Thymus (tissue), 14 donors: ENCODE results near the gene CARM1. TPM values are rescaled to one million over a fixed set of nuclear protein-coding genes. Genes with fewer than 3 reads are reported as not detected.

Source experiments
- DNase-seq, 9 donors: peaks; one replicate each; pipeline ENCODE4 v3.0.0-alpha.2; 2013; ENCODE audit warnings: low spot score in 9 of 9, low read depth in 6 of 9, missing footprints in 1 of 9
- H3K27ac ChIP-seq, 2 donors: one replicate each; pipeline ENCODE4 v1.5.1; 2013; ENCODE audit warnings: control low read depth in 1 of 2, low read depth in 1 of 2, low read length in 1 of 2, mild to moderate bottlenecking in 1 of 2, moderate library complexity in 1 of 2
- H3K27me3 ChIP-seq, 2 donors: one replicate each; pipeline ENCODE4 v1.5.1; 2013; ENCODE audit warnings: low read length in 1 of 2; ENCODE audit not compliant: control insufficient read depth in 2 of 2, insufficient read depth in 1 of 2
- H3K36me3 ChIP-seq, 2 donors: one replicate each; pipeline ENCODE4 v1.5.1; 2013; ENCODE audit warnings: low read length in 1 of 2, mild to moderate bottlenecking in 1 of 2, moderate library complexity in 1 of 2; ENCODE audit not compliant: control insufficient read depth in 2 of 2, insufficient read depth in 2 of 2
- H3K4me1 ChIP-seq, 2 donors: one replicate each; pipeline ENCODE4 v1.5.1; 2013; ENCODE audit warnings: low read length in 2 of 2; ENCODE audit not compliant: control insufficient read depth in 2 of 2, insufficient read depth in 2 of 2
- H3K4me3 ChIP-seq, 2 donors: one replicate each; pipeline ENCODE4 v1.5.1; 2013; ENCODE audit warnings: low read length in 2 of 2, control low read depth in 1 of 2, mild to moderate bottlenecking in 1 of 2
- H3K9me3 ChIP-seq, 2 donors: one replicate each; pipeline ENCODE4 v1.5.1; 2013; ENCODE audit warnings: low read length in 1 of 2, mild to moderate bottlenecking in 1 of 2; ENCODE audit not compliant: control insufficient read depth in 2 of 2, insufficient read depth in 1 of 2
- WGBS: extraction: QIAGEN DNeasy Blood & Tissue Kit; methylation state at CpG from one replicate; pipeline ENCODE4 v1.1.7; 2013; 5-methylcytosine and 5-hydroxymethylcytosine counted together
- long read RNA-seq, 10 donors: transcript quantifications; one replicate each; lab custom pipeline, GENCODE V29; 2026
- polyA plus RNA-seq: library from polyadenylated mRNA; stranded (reverse); fragments of 200-250 nt; gene quantifications from one replicate; pipeline ENCODE4 v1.2.3, GENCODE V29; 2013
- total RNA-seq: library from RNA; stranded (reverse); fragments of 120-200 nt; gene quantifications from one replicate; pipeline ENCODE4 v1.2.4, GENCODE V29; 2013
- donor health status: healthy.

CARM1 gene
- 7.0 TPM for total RNA-seq
- 30.8 TPM for polyA plus RNA-seq
- long read RNA-seq, donor 1 = 0 reads
- long read RNA-seq, donor 2, partial matches to known transcripts = 5 of 12 reads
- long read RNA-seq, donor 2, other reads (novel, unspliced or antisense) = 0 of 12 reads
- long read RNA-seq, donor 3, partial matches to known transcripts = 0 of 6 reads
- long read RNA-seq, donor 3, other reads (novel, unspliced or antisense) = 0 of 6 reads
- long read RNA-seq, donor 4, partial matches to known transcripts = 0 of 2 reads
- long read RNA-seq, donor 4, other reads (novel, unspliced or antisense) = 0 of 2 reads
- long read RNA-seq, donor 5, partial matches to known transcripts = 0 of 9 reads
- long read RNA-seq, donor 5, other reads (novel, unspliced or antisense) = 0 of 9 reads
- long read RNA-seq, donor 6, transcript CARM1-201 (16 exons, 3,330 nt) = major isoform, 5 of 8 reads
- long read RNA-seq, donor 6, partial matches to known transcripts = 0 of 8 reads
- long read RNA-seq, donor 6, other reads (novel, unspliced or antisense) = 0 of 8 reads
- long read RNA-seq, donor 7, partial matches to known transcripts = 0 of 1 reads
- long read RNA-seq, donor 7, other reads (novel, unspliced or antisense) = 0 of 1 reads
- long read RNA-seq, donor 8 = 0 reads
- long read RNA-seq, donor 9, partial matches to known transcripts = 0 of 1 reads
- long read RNA-seq, donor 9, other reads (novel, unspliced or antisense) = 0 of 1 reads
- long read RNA-seq, donor 10, partial matches to known transcripts = 0 of 2 reads
- long read RNA-seq, donor 10, other reads (novel, unspliced or antisense) = 0 of 2 reads

- Histone ChIP-seq H3K4me3 (peak within 1 kb of the TSS; percentile 61 to 83), H3K36me3 (no peaks in the 10 kb centered on the region), H3K9me3 (no peaks in the 10 kb centered on the region), H3K4me1 (peaks cover 8 to 17% of the 10 kb centered on the region in 2 donors), H3K27me3 (peaks cover 0 to 3% of the 10 kb centered on the region in 2 donors), H3K27ac (peak within 1 kb of the TSS; percentile 78 to 80)
- WGBS = under 1% methylated on average over 98 of the region's 99 CpGs
- DNase-seq = peak; percentile 79 to 99 (median 97)
Observed at GRCh38 chr19:10870955-10871603, at the start of gene CARM1. CARM1 (plus strand) TSS chr19:10871553; CDS start chr19:10871703, 150 bp downstream.

GRCh38 chr19:10823690-10824089 is 47.7 kb upstream of the CARM1 start:
- no peaks in the 10 kb centered on the region for H3K4me1 ChIP-seq
- DNase-seq = no peak
- H3K9me3 ChIP-seq = no peaks in the 10 kb centered on the region
- over 99% methylated on average over 12 of the region's 12 CpGs for WGBS
- peaks cover 73 to 77% of the 10 kb centered on the region in 2 donors for H3K36me3 ChIP-seq
- H3K27me3 ChIP-seq = no peaks in the 10 kb centered on the region
- H3K4me3 ChIP-seq = no peak overlapping the region
- H3K27ac ChIP-seq = no peak overlapping the region

DNA sequence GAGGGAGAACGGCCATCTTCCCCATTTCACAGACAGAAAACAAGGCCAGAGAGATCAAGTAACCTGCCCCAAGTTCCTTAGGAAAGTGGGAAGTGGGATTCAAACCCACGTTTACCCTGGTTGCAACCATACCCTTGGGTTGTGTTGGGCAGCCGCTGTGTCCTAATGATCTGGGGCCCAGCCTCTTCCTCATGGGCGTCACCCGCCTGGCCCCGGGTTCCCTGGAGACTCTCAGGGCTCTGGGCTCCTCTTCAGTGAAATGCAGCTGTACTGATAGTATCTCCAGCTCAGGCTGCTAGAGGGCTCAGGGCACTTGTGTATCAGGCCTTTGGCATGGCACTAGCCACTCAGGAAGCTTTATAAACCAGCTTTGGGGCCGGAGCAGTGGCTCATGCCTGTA is 45.1 kb upstream of the CARM1 start:
- Histone ChIP-seq H3K9me3 (no peaks in the 10 kb centered on the region), H3K4me3 (no peak overlapping the region), H3K27me3 (no peaks in the 10 kb centered on the region), H3K27ac (no peak overlapping the region), H3K4me1 (no peaks in the 10 kb centered on the region), H3K36me3 (peaks cover 73 to 78% of the 10 kb centered on the region in 2 donors)
- no peak for DNase-seq
- 97% methylated on average over 7 of the region's 7 CpGs for WGBS

- WGBS = 97% methylated on average over 6 of the region's 6 CpGs
- Histone ChIP-seq H3K4me3 (no peak overlapping the region), H3K9me3 (no peaks in the 10 kb centered on the region), H3K27ac (no peak overlapping the region), H3K27me3 (no peaks in the 10 kb centered on the region), H3K4me1 (no peaks in the 10 kb centered on the region), H3K36me3 (peaks cover 73 to 79% of the 10 kb centered on the region in 2 donors)
- DNase-seq = no peak
Observed at GRCh38 chr19:10826846-10827245, 44.5 kb upstream of the CARM1 start.

DNA sequence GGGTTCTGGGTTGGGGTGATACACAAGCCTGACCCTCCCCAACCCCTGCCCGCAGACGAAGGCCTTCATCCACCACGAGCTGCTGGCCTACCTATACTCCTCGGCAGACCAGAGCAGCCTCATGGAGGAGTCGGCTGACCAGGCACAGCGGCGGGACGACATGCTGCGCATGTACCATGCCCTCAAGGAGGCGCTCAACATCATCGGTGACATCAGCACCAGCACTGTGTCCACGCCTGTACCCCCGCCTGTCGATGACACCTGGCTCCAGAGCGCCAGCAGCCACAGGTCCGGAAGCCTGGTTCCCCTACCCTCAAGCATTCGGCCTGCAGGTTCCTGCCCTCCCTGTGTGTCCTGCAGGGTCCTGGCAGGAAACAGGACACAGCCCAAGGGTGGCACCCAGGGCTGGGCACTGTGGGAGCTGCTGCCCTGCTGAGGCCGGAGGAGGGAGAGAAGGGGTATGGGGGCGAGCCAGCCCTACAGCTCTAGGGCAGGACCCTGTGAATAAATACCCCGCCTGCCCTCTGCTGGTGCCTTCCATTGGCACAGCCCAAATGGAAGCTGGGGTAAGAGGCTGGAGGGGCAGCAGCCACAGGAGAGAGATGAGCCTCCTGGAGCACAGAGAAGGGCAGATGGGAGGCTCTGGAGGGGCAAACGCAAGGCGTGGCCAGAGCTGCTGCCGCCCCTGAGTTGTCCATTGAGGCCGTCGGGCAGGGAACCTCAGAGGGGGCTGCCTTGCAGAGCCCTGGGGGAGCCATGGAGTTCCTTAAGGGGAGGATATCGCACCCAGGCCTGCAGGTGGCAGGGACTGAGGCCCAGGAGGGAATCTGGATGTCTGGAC is 42.2 kb upstream of the CARM1 start:
- DNase-seq = no peak
- Histone ChIP-seq H3K9me3 (no peaks in the 10 kb centered on the region), H3K27me3 (no peaks in the 10 kb centered on the region), H3K4me1 (no peaks in the 10 kb centered on the region), H3K36me3 (peaks cover 77 to 81% of the 10 kb centered on the region in 2 donors), H3K27ac (no peak overlapping the region), H3K4me3 (no peak overlapping the region)
- 97% methylated on average over 26 of the region's 26 CpGs for WGBS

GRCh38 chr19:10829967-10830366 is 41.4 kb upstream of the CARM1 start:
- Histone ChIP-seq H3K9me3 (no peaks in the 10 kb centered on the region), H3K4me1 (no peaks in the 10 kb centered on the region), H3K36me3 (peaks cover 73 to 74% of the 10 kb centered on the region in 2 donors), H3K27ac (no peak overlapping the region), H3K27me3 (no peaks in the 10 kb centered on the region), H3K4me3 (no peak overlapping the region)
- 96% methylated on average over 16 of the region's 16 CpGs for WGBS
- DNase-seq = no peak

- no peak for DNase-seq
- H3K36me3 ChIP-seq = peaks cover 72 to 75% of the 10 kb centered on the region in 2 donors
- no peaks in the 10 kb centered on the region for H3K27me3 ChIP-seq
- 95% methylated on average over 7 of the region's 7 CpGs for WGBS
- H3K27ac ChIP-seq = no peak overlapping the region
- peaks cover 0 to 3% of the 10 kb centered on the region in 2 donors for H3K4me1 ChIP-seq
- peaks cover 0 to 2% of the 10 kb centered on the region in 2 donors for H3K9me3 ChIP-seq
- no peak overlapping the region for H3K4me3 ChIP-seq
Observed at GRCh38 chr19:10830370-10830769, 41.0 kb upstream of the CARM1 start.

GRCh38 chr19:10830931-10831779 is 40.2 kb upstream of the CARM1 start:
- 98% methylated on average over 33 of the region's 33 CpGs for WGBS
- Histone ChIP-seq H3K9me3 (peaks cover 0 to 6% of the 10 kb centered on the region in 2 donors), H3K4me1 (peaks cover 0 to 10% of the 10 kb centered on the region in 2 donors), H3K27me3 (no peaks in the 10 kb centered on the region), H3K27ac (no peak overlapping the region), H3K4me3 (no peak overlapping the region), H3K36me3 (peaks cover 65 to 68% of the 10 kb centered on the region in 2 donors)
- DNase-seq = no peak
